ENCODE data around the gene HLA-DMB. TPM values are rescaled to one million over a fixed set of nuclear protein-coding genes. Genes with fewer than 3 reads are reported as not detected.

The HLA-DMB gene
- total RNA-seq, 4 donors from 2014 or later = 4.3 to 8.1 (median 5.6) TPM

DNA sequence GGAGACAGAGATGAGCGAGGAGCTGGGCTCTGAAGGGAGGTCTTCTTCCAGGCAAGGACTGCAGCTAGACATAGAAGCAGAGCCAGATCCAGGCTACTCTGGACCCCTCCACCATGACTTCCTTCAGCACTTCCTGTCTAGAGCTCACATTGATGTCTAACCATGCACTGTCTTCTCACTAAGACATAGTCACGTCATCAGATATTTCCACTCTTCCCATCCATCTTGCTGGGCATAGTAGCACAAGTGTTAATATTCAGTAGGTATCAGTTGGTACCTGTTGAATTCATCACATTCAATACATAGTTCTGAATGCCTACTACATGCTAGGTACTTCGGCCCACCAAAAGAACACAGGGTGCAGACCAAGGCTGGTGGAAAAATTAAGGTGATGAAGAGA lies 9.2 kb upstream of the HLA-DMB start:
- no peak for ATAC-seq
- H3K27ac ChIP-seq = no peak overlapping the region
- TF ChIP-seq POLR2A (IDR thresholded peaks at IDR 0.05) = no peak
- TF ChIP-seq, protein P1, sequence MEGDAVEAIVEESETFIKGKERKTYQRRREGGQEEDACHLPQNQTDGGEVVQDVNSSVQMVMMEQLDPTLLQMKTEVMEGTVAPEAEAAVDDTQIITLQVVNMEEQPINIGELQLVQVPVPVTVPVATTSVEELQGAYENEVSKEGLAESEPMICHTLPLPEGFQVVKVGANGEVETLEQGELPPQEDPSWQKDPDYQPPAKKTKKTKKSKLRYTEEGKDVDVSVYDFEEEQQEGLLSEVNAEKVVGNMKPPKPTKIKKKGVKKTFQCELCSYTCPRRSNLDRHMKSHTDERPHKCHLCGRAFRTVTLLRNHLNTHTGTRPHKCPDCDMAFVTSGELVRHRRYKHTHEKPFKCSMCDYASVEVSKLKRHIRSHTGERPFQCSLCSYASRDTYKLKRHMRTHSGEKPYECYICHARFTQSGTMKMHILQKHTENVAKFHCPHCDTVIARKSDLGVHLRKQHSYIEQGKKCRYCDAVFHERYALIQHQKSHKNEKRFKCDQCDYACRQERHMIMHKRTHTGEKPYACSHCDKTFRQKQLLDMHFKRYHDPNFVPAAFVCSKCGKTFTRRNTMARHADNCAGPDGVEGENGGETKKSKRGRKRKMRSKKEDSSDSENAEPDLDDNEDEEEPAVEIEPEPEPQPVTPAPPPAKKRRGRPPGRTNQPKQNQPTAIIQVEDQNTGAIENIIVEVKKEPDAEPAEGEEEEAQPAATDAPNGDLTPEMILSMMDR (IDR thresholded peaks at IDR 0.05 in 4 of 5, conservative IDR thresholded peaks at IDR 0.05 in 1 of 5) = no peak
- in situ Hi-C loops (cut with MboI; ENCODE audit: low sequenced_read_pairs in 4 of 4) (loop anchor here in 3 of 4 donors (25.0 kb wide), 3 partner anchors 462 to 988 kb away; partner anchors contain the start of genes AGER (in 3 of the 3), AGPAT1 (in 3 of the 3), GPSM3 (in 3 of the 3) and PBX2 (in 3 of the 3)), intact Hi-C loops (cut with DNase I; ENCODE audit: low total_unique reads) (no loop called here)
- H3K4me3 ChIP-seq = no peak overlapping the region
- no peaks in the 10 kb centered on the region for H3K27me3 ChIP-seq
- H3K9me3 ChIP-seq = no peaks in the 10 kb centered on the region
- H3K4me1 ChIP-seq = peaks cover 6 to 8% of the 10 kb centered on the region in 2 donors
- DNase-seq = no peak
- H3K36me3 ChIP-seq = no peaks in the 10 kb centered on the region

DNA sequence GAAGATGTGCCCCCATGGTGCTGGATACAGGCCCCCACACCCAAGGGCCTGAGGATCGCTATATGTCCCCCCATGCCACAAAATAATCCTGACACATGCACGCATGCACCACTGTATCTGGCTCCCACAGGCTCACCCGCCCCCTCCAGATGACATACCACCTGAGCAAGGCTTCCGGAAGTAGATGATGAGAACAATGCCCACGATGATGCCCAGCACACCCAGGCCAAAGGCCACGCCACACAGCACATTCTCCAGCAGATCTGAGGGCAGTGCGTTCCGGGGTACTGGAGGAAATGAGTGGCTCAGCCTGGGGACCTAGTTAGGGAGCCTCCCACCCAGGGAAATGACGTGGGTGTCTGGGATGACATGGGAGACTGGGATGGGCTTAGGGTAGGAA lies 8.3 kb upstream of the HLA-DMB start:
- TF ChIP-seq, protein P1 (IDR thresholded peaks at IDR 0.05 in 4 of 5, conservative IDR thresholded peaks at IDR 0.05 in 1 of 5) = no peak
- no peak for TF ChIP-seq POLR2A (IDR thresholded peaks at IDR 0.05)
- DNase-seq = no peak
- H3K4me1 ChIP-seq = peaks cover 4 to 8% of the 10 kb centered on the region in 2 donors
- H3K4me3 ChIP-seq = no peak overlapping the region
- ATAC-seq = no peak
- H3K9me3 ChIP-seq = no peaks in the 10 kb centered on the region
- no peaks in the 10 kb centered on the region for H3K36me3 ChIP-seq
- H3K27me3 ChIP-seq = no peaks in the 10 kb centered on the region
- no peak overlapping the region for H3K27ac ChIP-seq
- intact Hi-C loops (cut with DNase I; ENCODE audit: low total_unique reads) (no loop called here), in situ Hi-C loops (cut with MboI; ENCODE audit: low sequenced_read_pairs in 4 of 4) (no loop called here)

DNA sequence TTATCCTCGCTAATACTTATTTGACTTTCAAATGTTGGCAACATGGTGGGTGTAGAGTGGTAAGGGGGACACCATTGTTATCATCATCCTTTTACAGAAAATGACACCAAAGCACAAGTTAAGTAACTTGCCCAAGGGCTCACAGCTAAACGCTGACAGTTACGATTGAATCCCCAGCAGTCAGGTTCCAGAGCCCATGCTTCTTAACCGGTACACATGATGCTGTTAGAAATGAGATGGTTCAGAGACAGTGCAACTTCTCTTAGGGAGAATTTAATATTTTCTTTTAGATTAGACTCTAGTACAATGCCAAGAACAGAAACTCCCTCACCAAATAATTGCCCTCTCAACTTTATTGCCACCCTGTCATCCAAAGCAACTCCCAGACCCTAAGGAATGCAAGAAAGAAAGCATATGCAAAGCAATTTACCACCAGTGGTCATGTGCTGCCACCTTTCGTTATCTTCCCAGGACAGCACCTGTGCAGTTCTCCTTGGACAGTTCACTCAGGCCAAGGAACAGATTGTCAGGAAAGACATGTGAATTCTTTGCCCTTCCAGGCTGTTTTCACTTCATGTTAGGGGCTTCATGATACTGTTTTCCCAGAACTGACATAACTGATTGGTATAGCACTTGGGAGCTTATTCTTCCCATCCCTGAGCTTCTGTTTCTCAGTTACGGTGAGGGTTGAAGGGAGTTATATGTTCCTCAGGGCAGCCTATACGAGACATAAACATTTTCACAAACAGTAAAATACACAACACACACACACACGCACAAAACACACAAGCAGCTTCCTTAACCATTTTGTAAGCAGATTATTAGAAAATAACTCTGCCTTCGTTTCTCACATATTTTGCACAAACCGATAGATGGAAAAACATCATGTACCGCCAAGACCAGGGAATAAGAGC lies 7.0 kb upstream of the HLA-DMB start:
- no peak for DNase-seq
- no peak overlapping the region for H3K27ac ChIP-seq
- in situ Hi-C loops (cut with MboI; ENCODE audit: low sequenced_read_pairs in 4 of 4) (no loop called here), intact Hi-C loops (cut with DNase I; ENCODE audit: low total_unique reads) (no loop called here)
- no peaks in the 10 kb centered on the region for H3K36me3 ChIP-seq
- no peak for ATAC-seq
- no peaks in the 10 kb centered on the region for H3K27me3 ChIP-seq
- no peak overlapping the region for H3K4me3 ChIP-seq
- H3K4me1 ChIP-seq = peaks cover 2 to 4% of the 10 kb centered on the region in 2 donors
- no peaks in the 10 kb centered on the region for H3K9me3 ChIP-seq
- no peak for TF ChIP-seq POLR2A (IDR thresholded peaks at IDR 0.05)
- TF ChIP-seq, protein P1 (IDR thresholded peaks at IDR 0.05 in 4 of 5, conservative IDR thresholded peaks at IDR 0.05 in 1 of 5) = peak in 3 of 5 experiments; percentile 4 to 47 (median 41)

DNA sequence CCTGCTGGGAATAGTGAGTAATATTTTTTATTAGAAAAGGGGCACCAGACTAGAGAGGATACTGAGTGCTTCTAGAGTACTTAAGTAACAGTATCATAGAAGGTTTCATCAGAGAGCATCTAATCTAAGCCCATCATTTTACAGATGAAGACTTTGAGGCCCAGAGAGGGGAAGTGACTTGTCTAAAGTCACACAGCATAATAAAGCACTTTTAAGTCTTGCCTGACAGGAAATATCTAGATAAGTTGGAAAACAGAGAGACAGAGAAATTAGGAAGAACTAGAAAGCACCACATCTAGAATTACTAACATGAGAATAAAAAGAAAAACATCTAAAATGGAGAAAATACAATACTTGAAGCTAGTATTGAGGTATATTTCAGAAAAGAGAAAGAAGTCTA lies 6.1 kb upstream of the HLA-DMB start:
- ATAC-seq (no peak), DNase-seq (no peak)
- Histone ChIP-seq H3K27ac (no peak overlapping the region), H3K4me1 (no peaks in the 10 kb centered on the region), H3K36me3 (no peaks in the 10 kb centered on the region), H3K9me3 (no peaks in the 10 kb centered on the region), H3K4me3 (no peak overlapping the region), H3K27me3 (no peaks in the 10 kb centered on the region)
- intact Hi-C loops (cut with DNase I; ENCODE audit: low total_unique reads) (no loop called here), in situ Hi-C loops (cut with MboI; ENCODE audit: low sequenced_read_pairs in 4 of 4) (no loop called here)
- TF ChIP-seq, protein P1 (IDR thresholded peaks at IDR 0.05 in 4 of 5, conservative IDR thresholded peaks at IDR 0.05 in 1 of 5) = no peak
- no peak for TF ChIP-seq POLR2A (IDR thresholded peaks at IDR 0.05)
